NCI-H1694 (cell line): ENCODE results near the gene CROCC.
"Not testable (repeated sequence)": the region's sequence is repeated elsewhere in the genome, so short reads cannot be mapped to it uniquely, and the experiment has no call there.

Source experiments
- DNase-seq: peaks from one replicate; lab custom pipeline; 2025; lab: John Stamatoyannopoulos, UW

CROCC gene

GRCh38 chr1:16939386-16940180 lies 17.9 kb downstream of the CROCC start:
- not testable (repeated sequence) for DNase-seq

- DNase-seq, result no peak
Measured at GRCh38 chr1:16944038-16944437, 22.3 kb downstream of the CROCC start.

GRCh38 chr1:16945512-16945911 lies 23.8 kb downstream of the CROCC start:
- not testable (repeated sequence) for DNase-seq

- DNase-seq, result not testable (repeated sequence)
Measured at GRCh38 chr1:16946185-16946584, 24.5 kb downstream of the CROCC start.

GRCh38 chr1:16946646-16947045 lies 24.9 kb downstream of the CROCC start:
- no peak for DNase-seq

GRCh38 chr1:16948282-16948891 lies 26.7 kb downstream of the CROCC start:
- DNase-seq, result not testable (repeated sequence)

DNA sequence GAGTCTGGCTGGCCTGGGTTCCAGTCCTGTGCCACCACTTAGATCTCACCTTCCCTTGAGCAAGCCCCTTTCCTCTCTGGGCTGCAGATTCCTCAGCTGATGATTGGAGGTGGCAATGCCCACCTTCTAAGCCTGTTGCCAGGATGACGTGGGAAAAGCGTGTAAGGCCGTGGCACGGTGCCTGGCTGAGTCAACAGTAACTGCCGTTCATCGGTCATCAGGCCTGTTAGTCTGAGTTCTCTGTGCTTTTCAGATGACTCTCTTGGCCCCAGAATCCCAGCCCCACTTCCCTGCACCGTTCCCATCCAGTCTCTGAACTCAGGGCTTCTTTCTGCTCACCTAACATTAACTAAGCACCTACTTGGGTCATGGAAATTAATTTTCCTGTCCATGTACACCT lies 27.3 kb downstream of the CROCC start:
- DNase-seq, result not testable (repeated sequence)

GRCh38 chr1:16952376-16952775 lies 30.6 kb downstream of the CROCC start:
- not testable (repeated sequence) for DNase-seq

DNA sequence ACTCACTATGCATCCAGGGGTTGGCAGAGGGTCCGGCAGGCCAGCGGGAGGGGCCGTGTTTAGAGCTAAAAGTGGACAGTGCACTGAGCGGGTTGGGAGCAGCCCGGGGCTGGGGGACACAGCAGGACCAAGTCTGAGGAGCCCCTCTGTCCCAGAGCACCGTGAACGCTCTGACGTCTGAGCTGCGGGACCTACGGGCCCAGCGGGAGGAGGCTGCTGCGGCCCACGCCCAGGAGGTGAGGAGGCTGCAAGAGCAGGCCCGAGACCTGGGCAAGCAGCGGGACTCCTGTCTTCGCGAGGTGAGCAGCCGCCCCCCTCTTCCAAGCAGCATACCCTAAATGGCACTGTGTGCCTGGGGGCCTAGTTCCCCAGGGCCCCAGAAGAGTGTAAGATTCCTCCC lies 32.8 kb downstream of the CROCC start:
- no peak for DNase-seq

DNA sequence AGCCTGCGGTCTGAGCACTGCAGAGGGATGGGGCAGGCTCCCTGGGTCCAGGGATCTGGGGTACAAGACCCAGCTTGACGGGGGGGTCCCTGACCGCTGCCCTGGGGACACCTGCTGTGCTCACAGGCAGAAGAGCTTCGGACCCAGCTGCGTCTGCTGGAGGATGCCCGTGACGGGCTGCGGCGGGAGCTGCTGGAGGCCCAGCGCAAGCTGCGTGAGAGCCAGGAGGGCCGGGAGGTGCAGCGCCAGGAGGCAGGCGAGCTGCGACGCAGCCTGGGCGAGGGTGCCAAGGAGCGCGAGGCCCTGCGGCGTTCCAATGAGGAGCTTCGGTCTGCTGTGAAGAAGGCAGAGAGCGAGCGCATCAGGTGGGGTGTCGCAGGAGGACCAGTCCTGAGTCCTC lies 33.5 kb downstream of the CROCC start:
- no peak for DNase-seq

- no peak for DNase-seq
Measured at GRCh38 chr1:16956775-16957174, 35.0 kb downstream of the CROCC start.

DNA sequence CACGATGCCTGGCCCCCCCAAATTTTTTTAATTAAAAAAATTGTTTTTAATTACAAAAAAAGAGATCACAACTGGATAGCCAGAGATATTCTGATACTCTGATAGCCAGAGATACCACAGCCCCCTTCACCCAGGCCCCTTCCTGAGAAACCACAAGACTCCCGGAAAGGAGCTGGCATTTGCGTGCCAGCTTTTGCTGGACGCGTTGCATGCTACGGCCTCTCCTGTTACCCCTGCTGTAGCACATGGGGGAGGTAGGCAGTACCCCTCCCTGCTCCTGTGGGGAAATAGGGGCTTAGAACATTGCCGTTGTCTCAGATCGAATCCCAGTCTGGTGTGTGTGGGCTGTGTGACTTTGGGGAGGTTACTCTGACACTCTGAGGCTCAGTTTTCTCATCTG lies 36.0 kb downstream of the CROCC start:
- no peak for DNase-seq

DNA sequence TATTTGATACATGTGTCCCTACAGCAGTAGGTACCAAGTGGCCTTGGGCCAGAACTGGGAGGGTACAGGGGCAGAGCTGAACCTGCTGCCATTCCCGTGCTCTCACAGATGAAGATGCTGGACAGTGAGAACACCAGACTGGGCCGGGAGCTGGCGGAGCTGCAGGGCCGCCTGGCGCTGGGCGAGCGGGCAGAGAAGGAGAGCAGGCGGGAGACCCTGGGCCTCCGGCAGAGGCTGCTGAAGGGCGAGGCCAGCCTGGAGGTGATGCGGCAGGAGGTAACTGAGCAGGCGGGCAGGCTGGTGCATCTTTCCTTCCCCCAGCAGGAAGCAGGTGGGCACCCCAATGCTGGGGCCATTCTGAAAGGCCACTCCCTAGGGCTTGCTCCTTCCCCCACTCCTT lies 36.7 kb downstream of the CROCC start:
- no peak for DNase-seq

GRCh38 chr1:16960560-16961296 lies 39.0 kb downstream of the CROCC start:
- DNase-seq, result peak; percentile 8

DNA sequence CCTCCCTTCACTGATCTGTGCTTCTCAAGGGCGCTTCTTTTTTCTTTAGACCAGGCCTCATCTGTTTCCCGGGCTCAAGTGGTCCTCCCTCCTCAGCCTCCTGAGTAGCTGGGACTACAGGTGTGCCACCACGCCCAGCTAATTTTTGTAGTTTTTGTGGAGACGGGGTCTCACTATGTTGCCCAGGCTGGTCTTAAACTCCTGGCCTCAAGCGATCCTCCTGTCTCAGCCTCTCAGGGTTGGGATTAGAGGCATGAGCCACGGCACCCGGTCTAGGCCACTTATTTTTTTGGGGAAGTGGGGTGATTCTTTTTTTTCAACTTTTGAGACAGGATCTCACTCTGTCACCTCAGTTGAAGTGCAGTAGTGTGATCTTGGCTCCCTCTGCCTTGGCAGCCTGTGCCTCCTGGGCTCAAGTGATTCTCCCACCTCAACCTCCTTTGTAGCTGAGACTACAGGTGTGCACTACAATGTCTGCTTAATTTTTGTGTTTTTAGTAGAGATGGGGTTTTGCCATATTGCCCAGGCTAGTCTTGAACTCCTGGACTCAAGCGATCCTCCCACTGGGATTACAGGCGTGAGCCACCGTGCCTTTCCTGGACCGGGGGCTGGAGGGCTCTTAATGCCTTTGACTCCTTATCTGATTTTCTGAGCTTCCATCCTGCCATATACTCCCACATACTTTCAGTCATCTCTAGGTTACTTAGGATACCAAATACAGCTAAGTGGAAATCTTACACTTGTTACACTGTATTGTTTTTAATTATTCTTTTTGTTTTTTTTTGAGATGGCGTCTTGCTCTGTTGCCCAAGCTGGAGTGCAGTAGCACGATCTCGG lies 39.8 kb downstream of the CROCC start:
- no peak for DNase-seq

DNA sequence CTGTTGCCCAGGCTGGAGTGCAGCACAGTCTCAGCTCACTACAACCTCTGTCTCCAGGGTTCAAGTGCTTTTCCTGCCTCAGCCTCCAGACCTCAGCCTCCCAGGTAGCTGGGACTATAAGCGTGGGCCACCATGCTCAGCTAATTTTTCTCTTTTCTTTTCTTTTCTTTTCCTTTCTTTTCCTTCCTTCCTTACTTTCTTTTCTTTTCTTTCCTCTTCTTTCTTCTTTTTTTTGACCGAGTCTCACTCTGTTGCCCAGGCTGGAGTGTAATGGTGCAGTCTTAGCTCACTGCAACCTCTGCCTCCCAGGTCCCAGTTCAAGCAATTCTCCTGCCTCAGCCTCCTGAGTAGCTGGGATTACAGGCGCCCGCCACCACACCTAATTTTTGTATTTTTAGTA lies 42.4 kb downstream of the CROCC start:
- not testable (repeated sequence) for DNase-seq

- DNase-seq, result no peak
Measured at GRCh38 chr1:16965486-16966067, 43.8 kb downstream of the CROCC start.

GRCh38 chr1:16966282-16966681 lies 44.6 kb downstream of the CROCC start:
- no peak for DNase-seq

- DNase-seq, result no peak
Measured at GRCh38 chr1:16967095-16967575, 45.4 kb downstream of the CROCC start.

DNA sequence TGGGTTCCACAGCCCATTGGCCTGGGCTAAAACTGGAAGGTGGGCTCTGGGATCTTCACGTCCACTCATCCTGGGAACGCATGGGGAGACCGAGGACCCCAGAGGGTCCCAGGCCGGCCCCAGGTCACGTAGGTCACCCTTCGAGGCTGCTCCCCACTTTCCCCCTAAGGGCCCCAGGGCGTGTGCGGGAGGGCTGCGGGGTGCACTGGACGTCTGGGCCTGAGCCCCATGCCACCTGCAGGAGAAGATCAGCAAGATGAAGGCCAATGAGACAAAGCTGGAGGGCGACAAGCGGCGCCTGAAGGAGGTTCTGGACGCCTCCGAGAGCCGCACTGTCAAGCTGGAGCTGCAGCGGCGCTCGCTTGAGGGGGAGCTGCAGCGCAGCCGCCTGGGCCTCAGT lies 46.2 kb downstream of the CROCC start:
- no peak for DNase-seq

DNA sequence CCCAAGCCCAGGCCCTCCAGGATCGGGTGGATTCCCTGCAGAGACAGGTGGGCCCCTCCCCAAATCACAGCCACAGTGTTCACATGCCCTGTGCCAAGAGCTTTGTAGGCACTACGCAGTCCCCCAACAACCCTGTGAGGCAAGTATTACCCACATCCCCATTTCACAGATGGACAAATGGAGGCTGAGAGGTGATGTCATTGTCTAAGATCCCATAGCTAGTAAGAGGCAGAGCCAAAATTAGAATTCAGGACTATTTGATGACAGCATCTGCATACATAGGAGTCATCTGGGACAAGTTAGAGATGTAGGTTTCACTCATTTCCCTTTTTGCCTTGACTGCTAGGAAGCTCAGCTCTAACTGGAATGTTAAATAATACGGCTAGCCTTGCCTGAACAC lies 46.6 kb downstream of the CROCC start:
- DNase-seq, result no peak
